ENCODE results near the gene ZBED1.

Gene ZBED1

DNA sequence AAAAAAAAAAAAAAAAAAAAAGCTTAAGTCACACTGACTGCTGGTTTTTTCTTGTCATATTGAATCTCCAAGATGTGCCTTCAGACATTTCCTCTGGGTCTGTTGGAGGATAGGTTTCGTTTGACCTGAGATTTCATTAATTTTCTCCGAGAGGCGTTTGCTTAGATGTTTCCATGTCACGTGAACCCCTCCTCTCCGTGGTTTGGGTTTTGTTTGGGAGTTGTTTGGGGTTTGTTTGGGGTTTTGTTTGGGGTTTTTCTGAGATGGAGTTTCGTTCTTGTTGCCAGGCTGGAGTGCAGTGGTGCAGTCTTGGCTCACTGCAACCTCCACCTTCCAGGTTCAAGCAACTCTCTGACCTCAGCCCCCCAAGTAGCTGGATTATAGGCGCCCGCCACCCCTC is 40.8 kb upstream of the ZBED1 start:
- DNase-seq (ENCODE audit: low read depth in 1 of 2, low spot score in 1 of 2), result no peak
- Histone ChIP-seq H3K27ac (replicated peaks) (no peak overlapping the region), H3K4me3 (replicated peaks; ENCODE audit: insufficient read depth, low read length) (no peak overlapping the region), H3K27me3 (ENCODE audit: insufficient read depth, poor library complexity, severe bottlenecking) (no peaks in the 10 kb centered on the region)
- TF ChIP-seq SPI1 (IDR thresholded peaks at IDR 0.05; ENCODE audit: borderline replicate concordance, low read depth), result no peak
- TF ChIP-seq POLR2AphosphoS5 (IDR thresholded peaks at IDR 0.05; ENCODE audit: low read depth), result no peak
- TF ChIP-seq, protein P1, sequence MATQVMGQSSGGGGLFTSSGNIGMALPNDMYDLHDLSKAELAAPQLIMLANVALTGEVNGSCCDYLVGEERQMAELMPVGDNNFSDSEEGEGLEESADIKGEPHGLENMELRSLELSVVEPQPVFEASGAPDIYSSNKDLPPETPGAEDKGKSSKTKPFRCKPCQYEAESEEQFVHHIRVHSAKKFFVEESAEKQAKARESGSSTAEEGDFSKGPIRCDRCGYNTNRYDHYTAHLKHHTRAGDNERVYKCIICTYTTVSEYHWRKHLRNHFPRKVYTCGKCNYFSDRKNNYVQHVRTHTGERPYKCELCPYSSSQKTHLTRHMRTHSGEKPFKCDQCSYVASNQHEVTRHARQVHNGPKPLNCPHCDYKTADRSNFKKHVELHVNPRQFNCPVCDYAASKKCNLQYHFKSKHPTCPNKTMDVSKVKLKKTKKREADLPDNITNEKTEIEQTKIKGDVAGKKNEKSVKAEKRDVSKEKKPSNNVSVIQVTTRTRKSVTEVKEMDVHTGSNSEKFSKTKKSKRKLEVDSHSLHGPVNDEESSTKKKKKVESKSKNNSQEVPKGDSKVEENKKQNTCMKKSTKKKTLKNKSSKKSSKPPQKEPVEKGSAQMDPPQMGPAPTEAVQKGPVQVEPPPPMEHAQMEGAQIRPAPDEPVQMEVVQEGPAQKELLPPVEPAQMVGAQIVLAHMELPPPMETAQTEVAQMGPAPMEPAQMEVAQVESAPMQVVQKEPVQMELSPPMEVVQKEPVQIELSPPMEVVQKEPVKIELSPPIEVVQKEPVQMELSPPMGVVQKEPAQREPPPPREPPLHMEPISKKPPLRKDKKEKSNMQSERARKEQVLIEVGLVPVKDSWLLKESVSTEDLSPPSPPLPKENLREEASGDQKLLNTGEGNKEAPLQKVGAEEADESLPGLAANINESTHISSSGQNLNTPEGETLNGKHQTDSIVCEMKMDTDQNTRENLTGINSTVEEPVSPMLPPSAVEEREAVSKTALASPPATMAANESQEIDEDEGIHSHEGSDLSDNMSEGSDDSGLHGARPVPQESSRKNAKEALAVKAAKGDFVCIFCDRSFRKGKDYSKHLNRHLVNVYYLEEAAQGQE (IDR thresholded peaks at IDR 0.05; ENCODE audit: insufficient replicate concordance, low read depth), result no peak
- TF ChIP-seq GABPA (IDR thresholded peaks at IDR 0.05; ENCODE audit: low read depth), result no peak
- TF ChIP-seq, protein P2, sequence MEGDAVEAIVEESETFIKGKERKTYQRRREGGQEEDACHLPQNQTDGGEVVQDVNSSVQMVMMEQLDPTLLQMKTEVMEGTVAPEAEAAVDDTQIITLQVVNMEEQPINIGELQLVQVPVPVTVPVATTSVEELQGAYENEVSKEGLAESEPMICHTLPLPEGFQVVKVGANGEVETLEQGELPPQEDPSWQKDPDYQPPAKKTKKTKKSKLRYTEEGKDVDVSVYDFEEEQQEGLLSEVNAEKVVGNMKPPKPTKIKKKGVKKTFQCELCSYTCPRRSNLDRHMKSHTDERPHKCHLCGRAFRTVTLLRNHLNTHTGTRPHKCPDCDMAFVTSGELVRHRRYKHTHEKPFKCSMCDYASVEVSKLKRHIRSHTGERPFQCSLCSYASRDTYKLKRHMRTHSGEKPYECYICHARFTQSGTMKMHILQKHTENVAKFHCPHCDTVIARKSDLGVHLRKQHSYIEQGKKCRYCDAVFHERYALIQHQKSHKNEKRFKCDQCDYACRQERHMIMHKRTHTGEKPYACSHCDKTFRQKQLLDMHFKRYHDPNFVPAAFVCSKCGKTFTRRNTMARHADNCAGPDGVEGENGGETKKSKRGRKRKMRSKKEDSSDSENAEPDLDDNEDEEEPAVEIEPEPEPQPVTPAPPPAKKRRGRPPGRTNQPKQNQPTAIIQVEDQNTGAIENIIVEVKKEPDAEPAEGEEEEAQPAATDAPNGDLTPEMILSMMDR (IDR thresholded peaks at IDR 0.05; ENCODE audit: insufficient read depth, low read length), result no peak

DNA sequence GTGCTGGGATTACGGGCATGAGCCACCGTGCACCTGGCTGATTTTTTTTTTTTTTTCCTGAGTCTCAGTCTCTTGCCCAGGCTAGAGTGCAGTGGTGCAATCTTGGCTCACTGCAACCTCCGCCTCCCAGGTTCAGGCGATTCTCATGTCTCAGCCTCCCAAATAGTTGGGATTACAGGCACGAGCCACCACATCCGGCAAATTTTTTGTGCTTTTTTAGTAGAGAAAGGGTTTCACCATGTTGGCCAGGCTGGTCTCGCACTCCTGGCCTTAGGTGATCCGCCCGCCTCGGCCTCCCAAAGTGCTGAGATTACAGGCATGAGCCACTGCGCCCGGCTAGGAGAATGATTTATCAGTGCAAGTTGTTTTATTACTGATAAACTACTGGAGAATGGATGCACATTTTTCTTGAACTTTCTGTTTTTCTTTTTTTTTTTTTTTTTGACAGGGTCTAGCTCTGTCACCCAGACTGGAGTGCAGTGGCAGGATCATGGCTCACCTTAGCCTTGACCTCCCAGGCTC is 39.7 kb upstream of the ZBED1 start:
- no peak for DNase-seq (ENCODE audit: low read depth in 1 of 2, low spot score in 1 of 2)
- no peak for TF ChIP-seq GABPA (IDR thresholded peaks at IDR 0.05; ENCODE audit: low read depth)
- no peak for TF ChIP-seq POLR2AphosphoS5 (IDR thresholded peaks at IDR 0.05; ENCODE audit: low read depth)
- TF ChIP-seq, protein P1 (IDR thresholded peaks at IDR 0.05; ENCODE audit: insufficient replicate concordance, low read depth), result no peak
- TF ChIP-seq, protein P2 (IDR thresholded peaks at IDR 0.05; ENCODE audit: insufficient read depth, low read length), result no peak
- no peak for TF ChIP-seq SPI1 (IDR thresholded peaks at IDR 0.05; ENCODE audit: borderline replicate concordance, low read depth)
- Histone ChIP-seq H3K4me3 (replicated peaks; ENCODE audit: insufficient read depth, low read length) (no peak overlapping the region), H3K27ac (replicated peaks) (no peak overlapping the region), H3K27me3 (ENCODE audit: insufficient read depth, poor library complexity, severe bottlenecking) (no peaks in the 10 kb centered on the region)

DNA sequence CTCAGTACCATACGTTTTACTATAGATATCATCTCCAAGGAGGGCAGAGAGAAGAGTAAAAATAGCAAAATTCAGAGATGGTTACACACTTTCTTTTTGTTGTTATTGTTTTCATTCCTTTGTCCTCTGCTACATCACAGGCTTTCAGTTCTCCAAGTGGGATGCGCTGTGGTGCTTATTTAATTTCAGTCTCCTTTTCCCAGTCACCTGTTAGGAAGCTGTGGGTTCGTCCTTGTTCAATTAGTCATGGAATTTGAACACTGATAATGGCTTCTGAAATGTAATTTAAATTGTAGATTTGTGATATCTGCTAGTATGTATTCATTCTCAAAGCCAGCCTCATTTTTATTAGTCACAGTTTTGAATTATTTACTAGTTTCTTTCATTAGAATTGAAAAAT is 38.8 kb upstream of the ZBED1 start:
- Histone ChIP-seq H3K27me3 (ENCODE audit: insufficient read depth, poor library complexity, severe bottlenecking) (no peaks in the 10 kb centered on the region), H3K4me3 (replicated peaks; ENCODE audit: insufficient read depth, low read length) (no peak overlapping the region), H3K27ac (replicated peaks) (no peak overlapping the region)
- TF ChIP-seq POLR2AphosphoS5 (IDR thresholded peaks at IDR 0.05; ENCODE audit: low read depth) (no peak), SPI1 (IDR thresholded peaks at IDR 0.05; ENCODE audit: borderline replicate concordance, low read depth) (no peak), GABPA (IDR thresholded peaks at IDR 0.05; ENCODE audit: low read depth) (no peak)
- TF ChIP-seq, protein P1 (IDR thresholded peaks at IDR 0.05; ENCODE audit: insufficient replicate concordance, low read depth), result no peak
- TF ChIP-seq, protein P2 (IDR thresholded peaks at IDR 0.05; ENCODE audit: insufficient read depth, low read length), result no peak
- DNase-seq (ENCODE audit: low read depth in 1 of 2, low spot score in 1 of 2), result no peak
